ES-I3 (cell line): Measurements from ENCODE around the gene S100A10.
A peak's percentile ranks its signal among the peaks of the same experiment; 100 is the strongest.

Experiments used
- H3K36me3 ChIP-seq: 2 replicates; pipeline ENCODE4 v1.6.1; 2013; ENCODE audit warnings: mild to moderate bottlenecking, low read length, control low read depth, moderate library complexity; ENCODE audit not compliant: insufficient read depth
- H3K4me1 ChIP-seq: 2 replicates; pipeline ENCODE4 v1.6.1; 2013; ENCODE audit warnings: mild to moderate bottlenecking, control low read depth, low read length; ENCODE audit not compliant: insufficient read depth
- H3K9ac ChIP-seq: 2 replicates; pipeline ENCODE4 v1.6.1; 2013; ENCODE audit warnings: low read depth, mild to moderate bottlenecking, low read length, moderate library complexity
- H3K9me3 ChIP-seq: 2 replicates; pipeline ENCODE4 v1.6.1; 2013; ENCODE audit warnings: mild to moderate bottlenecking, low read length, moderate library complexity; ENCODE audit not compliant: control insufficient read depth, insufficient read depth

Gene S100A10

GRCh38 chr1:151993734-151994496, at the start of gene S100A10:
Gene S100A10 (minus strand): TSS chr1:151993859. CDS start chr1:151986230, 7,629 bp downstream.
- Histone ChIP-seq H3K4me1 (peaks cover 28% of the 10 kb centered on the region), H3K36me3 (0 out of 2 replicates have a peak, but pooled peaks cover 1% of the 10 kb centered on the region), H3K9me3 (no peaks in the 10 kb centered on the region), H3K9ac (peak within 1 kb of the TSS; percentile 97)

GRCh38 chr1:152042030-152042429, 48.4 kb upstream of the S100A10 start:
- Histone ChIP-seq H3K4me1 (peaks cover 20% of the 10 kb centered on the region), H3K9me3 (no peaks in the 10 kb centered on the region), H3K9ac (no peak overlapping the region), H3K36me3 (no peaks in the 10 kb centered on the region)

GRCh38 chr1:152039886-152040285, 46.2 kb upstream of the S100A10 start:
- Histone ChIP-seq H3K4me1 (peaks cover 16% of the 10 kb centered on the region), H3K9ac (no peak overlapping the region), H3K36me3 (no peaks in the 10 kb centered on the region), H3K9me3 (no peaks in the 10 kb centered on the region)

GRCh38 chr1:152039461-152039860, 45.8 kb upstream of the S100A10 start:
- Histone ChIP-seq H3K36me3 (no peaks in the 10 kb centered on the region), H3K9ac (no peak overlapping the region), H3K9me3 (no peaks in the 10 kb centered on the region), H3K4me1 (peaks cover 14% of the 10 kb centered on the region)

GRCh38 chr1:152038871-152039270, 45.2 kb upstream of the S100A10 start:
- Histone ChIP-seq H3K9me3 (no peaks in the 10 kb centered on the region), H3K36me3 (no peaks in the 10 kb centered on the region), H3K9ac (no peak overlapping the region), H3K4me1 (peaks cover 15% of the 10 kb centered on the region)

GRCh38 chr1:152036267-152037216, 42.9 kb upstream of the S100A10 start, which contains the start of gene S100A11:
Gene S100A11 (minus strand): TSS chr1:152037004. CDS start chr1:152036915, 89 bp downstream.
- H3K4me1 ChIP-seq = peaks cover 12% of the 10 kb centered on the region
- H3K9ac ChIP-seq = peak within 1 kb of the TSS; percentile 100
- H3K36me3 ChIP-seq = peaks cover 21% of the 10 kb centered on the region
- no peaks in the 10 kb centered on the region for H3K9me3 ChIP-seq

- no peaks in the 10 kb centered on the region for H3K9me3 ChIP-seq
- peak overlapping the region; percentile 100 for H3K9ac ChIP-seq
- H3K4me1 ChIP-seq = peaks cover 12% of the 10 kb centered on the region
- H3K36me3 ChIP-seq = peaks cover 21% of the 10 kb centered on the region
Observed at GRCh38 chr1:152035539-152036266, 42.0 kb upstream of the S100A10 start.

GRCh38 chr1:152034654-152035538, 41.2 kb upstream of the S100A10 start:
- Histone ChIP-seq H3K4me1 (peaks cover 12% of the 10 kb centered on the region), H3K36me3 (peaks cover 21% of the 10 kb centered on the region), H3K9me3 (no peaks in the 10 kb centered on the region), H3K9ac (peak overlapping the region; percentile 100)

GRCh38 chr1:152034324-152034653, 40.6 kb upstream of the S100A10 start:
- peaks cover 12% of the 10 kb centered on the region for H3K4me1 ChIP-seq
- peak overlapping the region; percentile 100; the same call in 1 of the 2 replicates for H3K9ac ChIP-seq
- no peaks in the 10 kb centered on the region for H3K9me3 ChIP-seq
- peaks cover 21% of the 10 kb centered on the region for H3K36me3 ChIP-seq

- H3K9me3 ChIP-seq = no peaks in the 10 kb centered on the region
- H3K4me1 ChIP-seq = peaks cover 10% of the 10 kb centered on the region
- H3K9ac ChIP-seq = no peak overlapping the region
- H3K36me3 ChIP-seq = peaks cover 21% of the 10 kb centered on the region
Observed at GRCh38 chr1:152029929-152030211, 36.2 kb upstream of the S100A10 start.

GRCh38 chr1:152029144-152029928, 35.7 kb upstream of the S100A10 start:
- peaks cover 21% of the 10 kb centered on the region for H3K36me3 ChIP-seq
- no peak overlapping the region for H3K9ac ChIP-seq
- peaks cover 6% of the 10 kb centered on the region; the same call in 1 of the 2 replicates for H3K4me1 ChIP-seq
- H3K9me3 ChIP-seq = no peaks in the 10 kb centered on the region

- H3K36me3 ChIP-seq = peaks cover 3% of the 10 kb centered on the region; the same call in 1 of the 2 replicates
- H3K4me1 ChIP-seq = no peaks in the 10 kb centered on the region; the same call in 1 of the 2 replicates
- H3K9me3 ChIP-seq = no peaks in the 10 kb centered on the region
- no peak overlapping the region for H3K9ac ChIP-seq
Observed at GRCh38 chr1:152026895-152027294, 33.2 kb upstream of the S100A10 start.

- H3K36me3 ChIP-seq = no peaks in the 10 kb centered on the region
- H3K9ac ChIP-seq = no peak overlapping the region
- H3K4me1 ChIP-seq = no peaks in the 10 kb centered on the region; the same call in 1 of the 2 replicates
- H3K9me3 ChIP-seq = no peaks in the 10 kb centered on the region
Observed at GRCh38 chr1:152024223-152024622, 30.6 kb upstream of the S100A10 start.
